GM19372 (cell line): ENCODE results near the gene ZBED4.

Source experiments
- ATAC-seq: cut with Tn5 transposase; IDR thresholded peaks from one replicate; pipeline ENCODE4 v1.9.1; 2021; ENCODE audit warnings: mild to moderate bottlenecking, low read depth, moderate library complexity; ENCODE audit not compliant: unreplicated experiment

ZBED4 gene

GRCh38 chr22:49899530-49899929, 45.9 kb downstream of the ZBED4 start:
- ATAC-seq: no peak

GRCh38 chr22:49900441-49901230, 47.0 kb downstream of the ZBED4 start:
- no peak for ATAC-seq

GRCh38 chr22:49901457-49901856, 47.8 kb downstream of the ZBED4 start:
- ATAC-seq: no peak

- no peak for ATAC-seq
Observed at GRCh38 chr22:49903322-49904039, 49.8 kb downstream of the ZBED4 start.

GRCh38 chr22:49904040-49904369, 50.4 kb downstream of the ZBED4 start:
- ATAC-seq: no peak

- no peak for ATAC-seq
Observed at GRCh38 chr22:49905465-49905864, 51.8 kb downstream of the ZBED4 start.

GRCh38 chr22:49906071-49906798, 52.6 kb downstream of the ZBED4 start:
- ATAC-seq: no peak

GRCh38 chr22:49906799-49907290, 53.2 kb downstream of the ZBED4 start:
- no peak for ATAC-seq

GRCh38 chr22:49907807-49908206, 54.2 kb downstream of the ZBED4 start:
- no peak for ATAC-seq

GRCh38 chr22:49909476-49910205, 56.0 kb downstream of the ZBED4 start:
- ATAC-seq: no peak

GRCh38 chr22:49910229-49911155, 56.8 kb downstream of the ZBED4 start:
- ATAC-seq: no peak

- ATAC-seq: no peak
Observed at GRCh38 chr22:49911881-49912625, 58.4 kb downstream of the ZBED4 start.

- no peak for ATAC-seq
Observed at GRCh38 chr22:49913026-49913425, 59.4 kb downstream of the ZBED4 start.

- no peak for ATAC-seq
Observed at GRCh38 chr22:49913446-49913845, 59.8 kb downstream of the ZBED4 start.

- no peak for ATAC-seq
Observed at GRCh38 chr22:49914256-49914655, 60.6 kb downstream of the ZBED4 start.

GRCh38 chr22:49915610-49916009, 62.0 kb downstream of the ZBED4 start:
- no peak for ATAC-seq

GRCh38 chr22:49916831-49917230, 63.2 kb downstream of the ZBED4 start:
- no peak for ATAC-seq

GRCh38 chr22:49917974-49918910, 64.6 kb downstream of the ZBED4 start, which contains the start of the genes ALG12 and CRELD2:
TSS of gene ALG12 (minus strand) at chr22:49918438. CDS start at chr22:49913765, 4,673 bp downstream.
TSS of gene CRELD2 (plus strand) at chr22:49918634. CDS start at chr22:49918770, 136 bp downstream.
- peak; percentile 94 for ATAC-seq
